NCI-H2081 treated with DMSO at 0.1 percent for 48 hours (cell line): ENCODE results near the gene KRR1.

ENCODE experiments used
- DNase-seq: peaks from one replicate; lab custom pipeline; 2025; lab: John Stamatoyannopoulos, UW

The KRR1 gene

GRCh38 chr12:75511116-75512048 is at the start of gene KRR1:
KRR1 (minus strand) TSS chr12:75511609; CDS start chr12:75511597, 12 bp downstream.
- DNase-seq = peak; percentile 91

- DNase-seq = no peak
Measured at GRCh38 chr12:75560167-75560566, 48.8 kb upstream of the KRR1 start.

GRCh38 chr12:75558287-75558686 is 46.9 kb upstream of the KRR1 start:
- DNase-seq = no peak

- DNase-seq = no peak
Measured at GRCh38 chr12:75556311-75556899, 45.0 kb upstream of the KRR1 start.

GRCh38 chr12:75554556-75554880 is 43.1 kb upstream of the KRR1 start:
- no peak for DNase-seq

GRCh38 chr12:75553836-75554555 is 42.6 kb upstream of the KRR1 start:
- no peak for DNase-seq

- DNase-seq = no peak
Measured at GRCh38 chr12:75553398-75553797, 42.0 kb upstream of the KRR1 start.

GRCh38 chr12:75551477-75551876 is 40.1 kb upstream of the KRR1 start:
- DNase-seq = no peak

GRCh38 chr12:75550401-75551240 is 39.2 kb upstream of the KRR1 start:
- DNase-seq = no peak

GRCh38 chr12:75549989-75550388 is 38.6 kb upstream of the KRR1 start:
- no peak for DNase-seq

- DNase-seq = no peak
Measured at GRCh38 chr12:75548879-75549278, 37.5 kb upstream of the KRR1 start.

GRCh38 chr12:75545636-75546035 is 34.2 kb upstream of the KRR1 start:
- no peak for DNase-seq

GRCh38 chr12:75543529-75543928 is 32.1 kb upstream of the KRR1 start:
- DNase-seq = no peak

GRCh38 chr12:75542942-75543341 is 31.5 kb upstream of the KRR1 start:
- DNase-seq = no peak

GRCh38 chr12:75539889-75540288 is 28.5 kb upstream of the KRR1 start:
- DNase-seq = no peak

- DNase-seq = no peak
Measured at GRCh38 chr12:75533239-75533638, 21.8 kb upstream of the KRR1 start.

- DNase-seq = no peak
Measured at GRCh38 chr12:75529826-75530225, 18.4 kb upstream of the KRR1 start.

- no peak for DNase-seq
Measured at GRCh38 chr12:75529316-75529715, 17.9 kb upstream of the KRR1 start.

GRCh38 chr12:75528692-75529091 is 17.3 kb upstream of the KRR1 start:
- no peak for DNase-seq

GRCh38 chr12:75528272-75528671 is 16.9 kb upstream of the KRR1 start:
- DNase-seq = no peak

GRCh38 chr12:75526655-75527511 is 15.5 kb upstream of the KRR1 start:
- no peak for DNase-seq
